ENCODE measurements around the gene PRDM11. TPM values are rescaled to one million over a fixed set of nuclear protein-coding genes. Genes with fewer than 3 reads are reported as not detected.

Gene PRDM11
- total and polyA plus RNA-seq, 10 of the 15 experiments (the other 5 are each of a cell fraction or from before 2014, with no cell fraction given): 0.03 to 2.4 (median 0.53) TPM

- Histone ChIP-seq H3K4me1 (ENCODE audit: control insufficient read depth, insufficient read depth, low read length) (peaks cover 6% of the 10 kb centered on the region), H2AFZ (ENCODE audit: control insufficient read depth, low read depth, low read length) (no peak overlapping the region), H3K27ac (ENCODE audit: control insufficient read depth, insufficient read depth) (no peak overlapping the region), H3K27me3 (replicated peaks in 1 of 2; ENCODE audit: control insufficient read depth in 2 of 2, insufficient read depth in 2 of 2, low read length in 1 of 2) (peaks cover 1 to 3% of the 10 kb centered on the region in 2 experiments; a peak in 2 of 4 replicates), H3K9me3 (replicated peaks; ENCODE audit: control insufficient read depth, insufficient read depth, low read length) (no peaks in the 10 kb centered on the region), H4K20me1 (ENCODE audit: control insufficient read depth, insufficient read depth) (peaks cover 5% of the 10 kb centered on the region; the same call in 1 of the 2 replicates), H3K4me2 (ENCODE audit: control insufficient read depth, insufficient read depth) (no peak overlapping the region), H3K36me3 (ENCODE audit: control insufficient read depth in 2 of 2, insufficient read depth in 2 of 2, low read length in 1 of 2) (no peaks in the 10 kb centered on the region), H3K79me2 (ENCODE audit: control insufficient read depth, insufficient read depth, low read length) (no peaks in the 10 kb centered on the region), H3K9ac (ENCODE audit: control insufficient read depth, insufficient read depth, low read length) (no peak overlapping the region), H3K4me3 (no peak overlapping the region)
- ChIA-PET RAD21 (ENCODE audit: unreplicated experiment) (no interaction called here), CTCF (no interaction called here), SMC1A (ENCODE audit: uncharacterized antibody, unreplicated experiment) (no interaction called here), POLR2A (no interaction called here)
- DNase-seq (ENCODE audit: low read depth, low spot score) (no peak), ATAC-seq (no peak), FAIRE-seq (no peak)
- no TSS peak for BruUV-seq (replicated peaks)
- 76% methylated on average over 12 of the region's 14 CpGs for WGBS (ENCODE audit: insufficient coverage, insufficient replicate concordance, low lambda C conversion rate, missing lambda C conversion rate)
- intact Hi-C loops (cut with micrococcal nuclease; ENCODE audit: unreplicated experiment) (no loop called here), in situ Hi-C loops (cut with MboI) (no loop called here)
- TF ChIP-seq ZNF207 (IDR thresholded peaks at IDR 0.05; ENCODE audit: borderline replicate concordance) (no peak), CTCF (IDR thresholded peaks at IDR 0.05 in 2 of 3, conservative IDR thresholded peaks at IDR 0.05 in 1 of 3; ENCODE audit: control insufficient read depth in 2 of 3, extremely low read depth in 1 of 3, insufficient read depth in 1 of 3, low read depth in 3 of 3, low read length in 3 of 3) (peak; percentile 5 to 49 (median 22); a peak in 4 of 6 replicates)
These were observed 36.5 kb downstream of the PRDM11 start for GRCh38 chr11:45182902-45183301.

GRCh38 chr11:45184640-45185039 lies 38.2 kb downstream of the PRDM11 start:
- H4K20me1 ChIP-seq (ENCODE audit: control insufficient read depth, insufficient read depth): peaks cover 5% of the 10 kb centered on the region; the same call in 1 of the 2 replicates
- ChIA-PET RAD21 (ENCODE audit: unreplicated experiment) (no interaction called here), SMC1A (ENCODE audit: uncharacterized antibody, unreplicated experiment) (no interaction called here), POLR2A (interaction anchor here (0.5 kb wide), 1 partner anchor 659 kb away, joined by 6 read pairs; no protein-coding TSS in a partner anchor), CTCF (interaction anchor here (0.7 to 0.8 kb wide), 2 partner anchors 69 to 249 kb away, joined by 3 read pairs; no protein-coding TSS in a partner anchor)
- FAIRE-seq: no peak
- no peak for DNase-seq (ENCODE audit: low read depth, low spot score)
- H3K4me1 ChIP-seq (ENCODE audit: control insufficient read depth, insufficient read depth, low read length): peaks cover 5% of the 10 kb centered on the region
- H2AFZ ChIP-seq (ENCODE audit: control insufficient read depth, low read depth, low read length): no peak overlapping the region
- no peaks in the 10 kb centered on the region for H3K36me3 ChIP-seq (ENCODE audit: control insufficient read depth in 2 of 2, insufficient read depth in 2 of 2, low read length in 1 of 2)
- BruUV-seq (replicated peaks): no TSS peak
- H3K9me3 ChIP-seq (replicated peaks; ENCODE audit: control insufficient read depth, insufficient read depth, low read length): no peaks in the 10 kb centered on the region
- in situ Hi-C loops (cut with MboI) (no loop called here), intact Hi-C loops (cut with micrococcal nuclease; ENCODE audit: unreplicated experiment) (no loop called here)
- no peak overlapping the region for H3K4me2 ChIP-seq (ENCODE audit: control insufficient read depth, insufficient read depth)
- WGBS (ENCODE audit: insufficient coverage, insufficient replicate concordance, low lambda C conversion rate, missing lambda C conversion rate): 68% methylated on average over 2 of the region's 2 CpGs
- H3K9ac ChIP-seq (ENCODE audit: control insufficient read depth, insufficient read depth, low read length): no peak overlapping the region
- H3K27ac ChIP-seq (ENCODE audit: control insufficient read depth, insufficient read depth): no peak overlapping the region
- no peak overlapping the region for H3K4me3 ChIP-seq
- TF ChIP-seq ZNF24 (IDR thresholded peaks at IDR 0.05) (no peak), CREB1 (IDR thresholded peaks at IDR 0.05; ENCODE audit: low read depth) (no peak)
- no peaks in the 10 kb centered on the region for H3K79me2 ChIP-seq (ENCODE audit: control insufficient read depth, insufficient read depth, low read length)
- no peak for ATAC-seq
- peaks cover 1 to 3% of the 10 kb centered on the region in 2 experiments; a peak in 2 of 4 replicates for H3K27me3 ChIP-seq (replicated peaks in 1 of 2; ENCODE audit: control insufficient read depth in 2 of 2, insufficient read depth in 2 of 2, low read length in 1 of 2)
